Omental fat pad (tissue), 4 donors: Measurements from ENCODE around the gene LYZ. TPM values are rescaled to one million over a fixed set of nuclear protein-coding genes. Genes with fewer than 3 reads are reported as not detected.

ENCODE experiments used
- ATAC-seq: fragments of 150-250 bp; one replicate; pipeline ENCODE4 v1.9.1; 2016; ENCODE audit warnings: mild to moderate bottlenecking, moderate library complexity; ENCODE audit not compliant: low FRiP score
- DNase-seq: peaks from one replicate; pipeline ENCODE4 v3.0.0-alpha.2; 2019; ENCODE audit warnings: low spot score
- total RNA-seq, 4 donors: library from RNA; depleted of rRNA; stranded (reverse); fragments of >200 nt; gene quantifications; one replicate each; pipeline ENCODE4 v1.1.0, GENCODE V29; 2016
- TF ChIP-seq, protein P1 (sequence below), 3 donors: fragments of 450-650 bp; IDR thresholded peaks; one replicate each; pipeline ENCODE4 v1.5.1; 2016 to 2017; ENCODE audit warnings: antibody characterized with exemption in 3 of 3, mild to moderate bottlenecking in 3 of 3, moderate library complexity in 2 of 3

LYZ gene
- total RNA-seq, 4 donors from 2014 or later, result 39.8 to 214 (median 94.1) TPM

DNA sequence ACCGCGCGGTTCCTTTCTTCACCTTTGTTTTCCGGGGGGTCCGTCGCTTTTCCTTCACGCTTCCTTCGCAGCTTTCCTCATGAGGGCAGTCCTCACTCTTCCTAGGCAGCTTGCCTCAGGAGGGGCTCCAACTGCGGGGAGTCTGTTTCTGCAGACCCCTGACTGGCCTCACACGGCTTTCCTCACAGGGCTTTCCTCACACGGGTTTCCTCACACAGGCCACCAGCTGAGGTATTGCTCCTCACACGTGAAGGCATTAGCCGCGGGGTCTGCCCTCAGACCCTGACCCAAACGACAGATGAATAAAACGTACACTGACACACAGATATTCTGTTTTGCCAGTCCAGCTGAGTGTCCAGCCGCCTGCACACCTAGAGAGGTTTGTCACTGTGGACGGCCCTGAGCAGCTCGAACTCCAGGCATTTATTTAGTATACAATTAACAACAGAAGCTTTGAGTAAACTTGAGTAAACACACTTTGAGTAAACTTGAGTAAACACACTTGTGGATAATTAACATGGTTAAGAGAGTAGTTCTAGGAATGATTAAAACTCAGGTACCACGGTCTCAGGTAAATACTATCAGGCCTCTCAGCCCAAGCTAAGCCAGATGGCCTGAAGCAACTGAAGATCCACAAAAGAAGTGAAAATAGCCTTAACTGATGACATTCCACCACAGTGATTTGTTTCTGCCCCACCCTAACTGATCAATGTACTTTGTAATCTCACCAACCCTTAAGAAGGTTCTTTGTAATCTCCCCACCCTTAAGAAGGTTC, 16.1 kb upstream of the LYZ start:
- DNase-seq (no peak), ATAC-seq (peak; percentile 19)
- TF ChIP-seq, protein P1, sequence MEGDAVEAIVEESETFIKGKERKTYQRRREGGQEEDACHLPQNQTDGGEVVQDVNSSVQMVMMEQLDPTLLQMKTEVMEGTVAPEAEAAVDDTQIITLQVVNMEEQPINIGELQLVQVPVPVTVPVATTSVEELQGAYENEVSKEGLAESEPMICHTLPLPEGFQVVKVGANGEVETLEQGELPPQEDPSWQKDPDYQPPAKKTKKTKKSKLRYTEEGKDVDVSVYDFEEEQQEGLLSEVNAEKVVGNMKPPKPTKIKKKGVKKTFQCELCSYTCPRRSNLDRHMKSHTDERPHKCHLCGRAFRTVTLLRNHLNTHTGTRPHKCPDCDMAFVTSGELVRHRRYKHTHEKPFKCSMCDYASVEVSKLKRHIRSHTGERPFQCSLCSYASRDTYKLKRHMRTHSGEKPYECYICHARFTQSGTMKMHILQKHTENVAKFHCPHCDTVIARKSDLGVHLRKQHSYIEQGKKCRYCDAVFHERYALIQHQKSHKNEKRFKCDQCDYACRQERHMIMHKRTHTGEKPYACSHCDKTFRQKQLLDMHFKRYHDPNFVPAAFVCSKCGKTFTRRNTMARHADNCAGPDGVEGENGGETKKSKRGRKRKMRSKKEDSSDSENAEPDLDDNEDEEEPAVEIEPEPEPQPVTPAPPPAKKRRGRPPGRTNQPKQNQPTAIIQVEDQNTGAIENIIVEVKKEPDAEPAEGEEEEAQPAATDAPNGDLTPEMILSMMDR (IDR thresholded peaks at IDR 0.05), result no peak

DNA sequence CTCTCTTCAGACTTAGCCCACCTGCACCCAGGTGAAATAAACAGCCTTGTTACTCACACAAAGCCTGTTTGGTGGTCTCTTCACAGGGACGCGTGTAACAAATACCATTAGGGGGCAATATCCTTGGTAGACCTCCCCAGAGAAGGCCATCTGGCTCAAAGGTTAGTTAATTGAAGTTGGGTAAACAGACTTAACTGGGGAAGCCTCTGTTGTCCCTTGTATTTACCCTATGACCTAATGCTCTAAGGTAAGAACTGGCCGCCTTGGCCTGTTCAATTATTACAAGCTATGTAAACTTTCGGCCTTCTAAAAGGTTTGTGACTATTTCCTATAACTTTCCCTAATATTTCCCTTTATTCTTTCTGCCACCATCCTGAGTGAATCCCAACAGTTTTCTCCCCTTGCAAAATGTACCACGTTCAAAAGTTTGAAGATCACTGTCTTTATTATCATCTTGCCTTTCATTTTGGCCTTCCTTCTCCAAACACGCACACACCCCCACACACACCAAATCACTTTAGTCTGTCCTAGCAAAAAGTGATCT, 15.3 kb upstream of the LYZ start:
- no peak for ATAC-seq
- TF ChIP-seq, protein P1 (IDR thresholded peaks at IDR 0.05), result no peak
- no peak for DNase-seq

DNA sequence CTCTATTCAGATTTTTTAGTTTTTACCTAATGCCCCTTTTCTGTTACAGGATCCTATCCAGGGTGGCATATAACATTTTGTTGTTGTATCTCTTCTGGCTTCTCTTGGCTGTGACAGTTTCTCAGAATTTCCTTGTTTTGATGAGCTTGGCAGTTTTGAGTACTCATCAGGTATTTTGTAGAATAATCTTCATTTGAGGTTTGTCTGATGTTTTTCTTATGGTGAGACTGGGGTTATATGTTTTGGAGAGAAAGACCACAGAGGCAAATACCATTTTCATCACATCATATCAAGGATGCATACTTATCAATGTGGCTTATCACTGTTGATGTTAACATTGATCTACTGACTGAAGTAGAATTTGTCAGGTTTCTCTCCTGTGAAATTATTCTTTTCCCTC, 14.0 kb upstream of the LYZ start:
- TF ChIP-seq, protein P1 (IDR thresholded peaks at IDR 0.05), result no peak
- DNase-seq (no peak), ATAC-seq (no peak)

DNA sequence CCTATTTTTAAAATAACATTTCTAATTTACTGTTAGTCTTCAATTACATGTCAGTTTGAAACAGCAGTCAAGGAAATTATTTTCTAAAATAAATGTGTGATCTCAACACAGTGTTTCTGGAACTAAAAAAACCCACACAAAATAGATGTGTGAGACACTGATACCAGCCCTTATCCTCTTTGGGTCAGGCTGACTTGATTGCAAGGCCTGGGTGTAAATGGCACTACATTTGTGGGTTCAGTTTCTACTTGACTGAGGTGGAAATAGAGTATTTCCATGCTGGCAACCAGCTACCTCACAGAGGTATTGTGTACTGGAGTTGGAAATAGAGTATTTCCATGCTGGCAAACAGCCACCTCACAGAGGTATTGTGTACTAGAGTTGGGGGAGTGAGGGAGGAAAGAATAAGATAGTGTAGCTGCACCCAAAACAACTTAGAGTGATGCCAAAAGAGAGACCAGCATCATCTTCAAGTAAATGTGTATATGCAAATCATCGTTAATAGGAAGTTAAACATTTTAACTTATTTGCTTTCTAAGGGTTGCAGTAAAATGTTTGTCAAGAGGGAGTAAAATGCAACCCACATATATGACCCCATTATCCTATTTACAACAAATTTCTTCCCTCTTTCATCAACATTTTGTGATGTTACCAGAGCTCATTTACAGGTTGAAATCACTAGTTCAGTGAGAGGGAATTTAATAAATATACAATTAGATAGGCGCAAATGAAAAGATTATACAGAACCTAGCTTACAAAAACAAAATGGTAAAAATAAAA, 10.7 kb upstream of the LYZ start:
- DNase-seq (no peak), ATAC-seq (no peak)
- TF ChIP-seq, protein P1 (IDR thresholded peaks at IDR 0.05), result no peak

DNA sequence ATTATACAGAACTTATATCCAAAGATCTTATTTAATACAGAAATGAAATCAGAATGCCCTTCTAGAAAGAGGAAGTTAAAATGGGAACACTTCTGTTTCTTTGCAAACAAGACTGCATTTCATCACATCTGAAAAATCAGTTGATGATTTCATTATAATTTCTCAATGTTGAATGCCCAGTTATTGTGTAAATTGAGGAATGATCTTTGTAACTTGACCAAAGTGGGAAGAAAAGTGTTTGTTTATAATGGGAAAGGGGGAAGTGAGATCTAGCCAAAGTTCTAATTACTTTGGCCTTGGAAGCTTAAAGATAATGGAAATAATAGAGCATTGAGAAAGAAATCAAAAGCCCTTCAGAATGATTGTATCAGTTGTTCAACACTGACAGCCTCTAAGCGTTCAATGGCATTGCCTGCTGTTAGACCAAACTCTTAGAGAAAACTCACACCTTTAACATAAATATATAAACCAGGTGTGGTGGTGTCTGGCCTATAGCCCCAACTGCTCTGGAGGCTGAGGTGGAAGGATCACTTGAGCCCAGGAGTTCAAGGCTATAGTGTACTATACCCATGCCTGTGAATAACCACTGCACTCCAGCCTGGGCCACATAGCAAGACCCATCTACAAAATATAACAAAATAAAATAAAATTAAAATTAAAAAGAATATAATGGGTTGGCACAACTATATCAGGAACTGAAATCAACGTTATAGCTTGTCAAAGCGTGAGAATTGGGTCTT, 9.9 kb upstream of the LYZ start:
- TF ChIP-seq, protein P1 (IDR thresholded peaks at IDR 0.05), result no peak
- no peak for ATAC-seq
- no peak for DNase-seq

DNA sequence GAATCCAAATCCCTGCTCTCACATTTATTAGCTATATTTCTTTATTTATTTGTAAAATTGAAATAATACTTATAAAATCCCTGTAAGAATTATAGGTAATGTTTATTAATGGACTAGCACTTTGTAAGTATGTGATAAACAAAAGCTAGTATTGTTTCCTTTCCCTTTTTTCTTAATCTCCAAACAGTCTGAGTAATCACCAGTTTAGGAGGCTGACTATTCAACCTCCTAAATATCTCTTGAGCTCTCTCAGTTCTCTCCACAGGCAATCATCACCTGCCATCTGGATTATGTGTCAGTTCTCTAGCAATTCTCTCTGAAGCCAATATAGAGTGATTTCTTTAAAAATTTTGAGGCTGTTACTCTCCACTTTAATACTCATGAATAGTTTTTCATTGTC, 9.2 kb upstream of the LYZ start:
- no peak for DNase-seq
- TF ChIP-seq, protein P1 (IDR thresholded peaks at IDR 0.05), result no peak
- no peak for ATAC-seq
